Progenitor cell of endocrine pancreas (in vitro differentiated cells): ENCODE results near the gene KCNMB2. TPM values are rescaled to one million over a fixed set of nuclear protein-coding genes. Genes with fewer than 3 reads are reported as not detected.
"Not testable (repeated sequence)": the region's sequence is repeated elsewhere in the genome, so short reads cannot be mapped to it uniquely, and the experiment has no call there.

Source experiments
- DNase-seq: peaks from one replicate; pipeline ENCODE4 v3.0.0; 2021; ENCODE audit warnings: low spot score; ENCODE audit not compliant: unreplicated experiment
- H3K27ac Mint-ChIP-seq: 2 replicates; pipeline ENCODE4 v1.8.0; 2021; ENCODE audit warnings: mild to moderate bottlenecking, moderate library complexity, mixed read lengths
- H3K27me3 Mint-ChIP-seq: 2 replicates; pipeline ENCODE4 v1.8.0; 2021; ENCODE audit warnings: mixed read lengths
- H3K36me3 Mint-ChIP-seq: 2 replicates; pipeline ENCODE4 v1.8.0; 2022; ENCODE audit warnings: mixed read lengths; ENCODE audit not compliant: insufficient read depth
- H3K4me1 Mint-ChIP-seq: 2 replicates; pipeline ENCODE4 v1.8.0; 2021; ENCODE audit warnings: low read depth, mixed read lengths
- H3K4me3 Mint-ChIP-seq: 2 replicates; pipeline ENCODE4 v1.8.0; 2021; ENCODE audit warnings: low read depth, mild to moderate bottlenecking, moderate library complexity, mixed read lengths
- H3K9me3 Mint-ChIP-seq: 2 replicates; pipeline ENCODE4 v1.8.0; 2021; ENCODE audit warnings: low read depth, mixed read lengths
- total RNA-seq: library from RNA; stranded (reverse); gene quantifications from 2 replicates; pipeline ENCODE4 v1.2.1, GENCODE V29; 2021
- TF ChIP-seq, protein P1 (sequence below): fragments of 200-600 bp; sonication (generic); IDR thresholded peaks from one replicate; pipeline ENCODE4 v1.5.0; 2021; ENCODE audit warnings: antibody characterized with exemption, mild to moderate bottlenecking; ENCODE audit not compliant: unreplicated experiment

Gene KCNMB2
- total RNA-seq, 1 donor from 2014 or later = not detected

- Mint-ChIP-seq H3K4me1 (peaks cover 15% of the 10 kb centered on the region), H3K4me3 (no peak overlapping the region), H3K9me3 (no peaks in the 10 kb centered on the region), H3K36me3 (no peaks in the 10 kb centered on the region), H3K27me3 (peaks cover 42% of the 10 kb centered on the region), H3K27ac (no peak overlapping the region)
- DNase-seq = no peak
- TF ChIP-seq, protein P1, sequence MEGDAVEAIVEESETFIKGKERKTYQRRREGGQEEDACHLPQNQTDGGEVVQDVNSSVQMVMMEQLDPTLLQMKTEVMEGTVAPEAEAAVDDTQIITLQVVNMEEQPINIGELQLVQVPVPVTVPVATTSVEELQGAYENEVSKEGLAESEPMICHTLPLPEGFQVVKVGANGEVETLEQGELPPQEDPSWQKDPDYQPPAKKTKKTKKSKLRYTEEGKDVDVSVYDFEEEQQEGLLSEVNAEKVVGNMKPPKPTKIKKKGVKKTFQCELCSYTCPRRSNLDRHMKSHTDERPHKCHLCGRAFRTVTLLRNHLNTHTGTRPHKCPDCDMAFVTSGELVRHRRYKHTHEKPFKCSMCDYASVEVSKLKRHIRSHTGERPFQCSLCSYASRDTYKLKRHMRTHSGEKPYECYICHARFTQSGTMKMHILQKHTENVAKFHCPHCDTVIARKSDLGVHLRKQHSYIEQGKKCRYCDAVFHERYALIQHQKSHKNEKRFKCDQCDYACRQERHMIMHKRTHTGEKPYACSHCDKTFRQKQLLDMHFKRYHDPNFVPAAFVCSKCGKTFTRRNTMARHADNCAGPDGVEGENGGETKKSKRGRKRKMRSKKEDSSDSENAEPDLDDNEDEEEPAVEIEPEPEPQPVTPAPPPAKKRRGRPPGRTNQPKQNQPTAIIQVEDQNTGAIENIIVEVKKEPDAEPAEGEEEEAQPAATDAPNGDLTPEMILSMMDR = no peak
Measured at GRCh38 chr3:178540184-178540583, 3.9 kb downstream of the KCNMB2 start.

DNA sequence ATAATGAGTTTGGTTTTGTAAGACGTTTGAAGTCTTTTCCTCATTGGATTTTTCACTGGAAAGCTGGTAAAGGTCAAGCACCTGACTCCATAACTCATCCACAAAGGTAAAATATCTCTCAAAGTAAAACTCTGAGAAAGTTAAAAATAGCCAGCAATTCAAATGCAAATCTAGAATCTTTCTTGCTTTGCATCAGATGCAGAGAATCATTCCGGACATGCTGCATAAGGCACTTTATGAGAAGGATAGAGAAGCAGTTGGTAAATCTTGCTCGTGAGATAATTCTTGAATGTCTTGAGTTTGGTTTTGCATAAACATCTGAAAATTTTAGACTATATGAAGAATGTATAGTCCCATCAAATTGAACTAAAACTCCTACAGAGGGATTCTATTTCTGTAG, 9.1 kb downstream of the KCNMB2 start:
- DNase-seq = no peak
- H3K4me3 Mint-ChIP-seq = no peak overlapping the region
- H3K4me1 Mint-ChIP-seq = peaks cover 2% of the 10 kb centered on the region
- H3K27ac Mint-ChIP-seq = no peak overlapping the region
- peaks cover 7% of the 10 kb centered on the region for H3K27me3 Mint-ChIP-seq
- H3K36me3 Mint-ChIP-seq = no peaks in the 10 kb centered on the region
- TF ChIP-seq, protein P1 = no peak
- H3K9me3 Mint-ChIP-seq = no peaks in the 10 kb centered on the region

- Mint-ChIP-seq H3K4me3 (no peak overlapping the region), H3K4me1 (peaks cover 2% of the 10 kb centered on the region), H3K36me3 (no peaks in the 10 kb centered on the region), H3K9me3 (no peaks in the 10 kb centered on the region), H3K27me3 (peaks cover 3% of the 10 kb centered on the region), H3K27ac (no peak overlapping the region)
- DNase-seq = no peak
- TF ChIP-seq, protein P1 = no peak
Measured at GRCh38 chr3:178546079-178546478, 9.8 kb downstream of the KCNMB2 start.

GRCh38 chr3:178549426-178549825, 13.2 kb downstream of the KCNMB2 start:
- not testable (repeated sequence) for H3K27me3 Mint-ChIP-seq, H3K27ac Mint-ChIP-seq, H3K4me1 Mint-ChIP-seq, DNase-seq, H3K9me3 Mint-ChIP-seq, H3K4me3 Mint-ChIP-seq, H3K36me3 Mint-ChIP-seq

- H3K9me3 Mint-ChIP-seq = no peaks in the 10 kb centered on the region
- TF ChIP-seq, protein P1 = no peak
- no peak for DNase-seq
- H3K36me3 Mint-ChIP-seq = no peaks in the 10 kb centered on the region
- H3K4me3 Mint-ChIP-seq = no peak overlapping the region
- H3K4me1 Mint-ChIP-seq = no peaks in the 10 kb centered on the region
- no peak overlapping the region for H3K27ac Mint-ChIP-seq
- H3K27me3 Mint-ChIP-seq = peaks cover 2% of the 10 kb centered on the region
Measured at GRCh38 chr3:178551916-178552321, 15.7 kb downstream of the KCNMB2 start.

DNA sequence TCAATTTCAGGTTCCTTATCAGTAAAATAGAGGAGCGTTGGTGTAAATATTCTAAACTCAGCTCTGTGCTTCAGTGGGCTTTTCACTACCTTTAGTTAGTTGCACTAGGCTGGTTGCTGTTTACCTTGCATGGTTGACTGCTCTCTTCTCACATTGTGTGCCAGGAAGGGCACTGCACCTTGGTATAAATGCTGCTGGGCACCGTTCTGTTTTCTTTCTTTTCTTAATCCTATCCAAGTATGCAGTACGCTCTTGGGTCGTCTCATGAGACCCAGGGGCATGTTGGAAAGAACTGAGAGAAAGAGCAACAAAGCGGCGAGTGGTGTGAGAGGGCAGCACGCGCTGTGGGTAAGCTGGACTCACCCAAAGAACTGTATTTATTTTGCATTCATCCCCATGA, 22.4 kb downstream of the KCNMB2 start:
- H3K4me3 Mint-ChIP-seq = no peak overlapping the region
- H3K36me3 Mint-ChIP-seq = no peaks in the 10 kb centered on the region
- no peaks in the 10 kb centered on the region for H3K9me3 Mint-ChIP-seq
- peaks cover 6% of the 10 kb centered on the region for H3K27me3 Mint-ChIP-seq
- peaks cover 7% of the 10 kb centered on the region for H3K4me1 Mint-ChIP-seq
- no peak for DNase-seq
- TF ChIP-seq, protein P1 = no peak
- no peak overlapping the region for H3K27ac Mint-ChIP-seq
